Stimulated activated CD4-positive, alpha-beta T cell treated with anti-CD3 and anti-CD28 coated beads, TNF-alpha, amount 100 ng/mL, for 48 hours (primary cell): Measurements from ENCODE around the gene METTL22.

Source experiments
- DNase-seq, 3 donors: peaks; one replicate each; pipeline ENCODE4 v3.0.0-alpha.2; 2020; ENCODE audit warnings: low read depth in 3 of 3

METTL22 gene

GRCh38 chr16:8665529-8665928, 44.0 kb downstream of the METTL22 start:
- DNase-seq, result no peak

GRCh38 chr16:8667492-8667891, 46.0 kb downstream of the METTL22 start:
- no peak for DNase-seq

GRCh38 chr16:8668113-8668512, 46.6 kb downstream of the METTL22 start:
- no peak for DNase-seq

GRCh38 chr16:8669481-8669880, 48.0 kb downstream of the METTL22 start:
- no peak for DNase-seq

GRCh38 chr16:8670014-8670560, 48.6 kb downstream of the METTL22 start:
- no peak for DNase-seq

GRCh38 chr16:8673611-8674412, 52.3 kb downstream of the METTL22 start:
- DNase-seq, result no peak

GRCh38 chr16:8674413-8675022, 53.0 kb downstream of the METTL22 start, which contains the start of gene ABAT:
Gene ABAT (plus strand): TSS chr16:8674617. CDS start chr16:8735740, 61,123 bp downstream.
- peak; percentile 70 to 78 (median 77) for DNase-seq

- peak; percentile 24 to 52 (median 24) for DNase-seq
Measured at GRCh38 chr16:8675183-8676159, 54.0 kb downstream of the METTL22 start.

GRCh38 chr16:8676160-8676547, 54.7 kb downstream of the METTL22 start:
- no peak for DNase-seq

- no peak for DNase-seq
Measured at GRCh38 chr16:8676737-8677375, 55.4 kb downstream of the METTL22 start.

- no peak for DNase-seq
Measured at GRCh38 chr16:8677481-8677880, 56.0 kb downstream of the METTL22 start.

GRCh38 chr16:8678068-8678927, 56.8 kb downstream of the METTL22 start:
- DNase-seq, result no peak

GRCh38 chr16:8679151-8679550, 57.7 kb downstream of the METTL22 start:
- no peak for DNase-seq

GRCh38 chr16:8682551-8683259, 61.2 kb downstream of the METTL22 start:
- no peak for DNase-seq

- no peak for DNase-seq
Measured at GRCh38 chr16:8683640-8684039, 62.1 kb downstream of the METTL22 start.

GRCh38 chr16:8685617-8686016, 64.1 kb downstream of the METTL22 start:
- no peak for DNase-seq

GRCh38 chr16:8686031-8686621, 64.6 kb downstream of the METTL22 start:
- DNase-seq, result no peak

GRCh38 chr16:8686879-8687278, 65.4 kb downstream of the METTL22 start:
- DNase-seq, result no peak

- no peak for DNase-seq
Measured at GRCh38 chr16:8689686-8690085, 68.2 kb downstream of the METTL22 start.
